SK-N-SH (cell line): Measurements from ENCODE around the gene SLC38A2. TPM values are rescaled to one million over a fixed set of nuclear protein-coding genes. Genes with fewer than 3 reads are reported as not detected.

ENCODE experiments used
- CTCF ChIA-PET: fragments of 300-600, 350-600 bp; formaldehyde crosslinking; extraction: SDS; loops from one replicate; lab custom pipeline; 2021; lab: Yijun Ruan, JAX
- POLR2A ChIA-PET: fragments of 350-600 bp; sonication (Branson Sonifier 250); formaldehyde crosslinking; extraction: SDS; loops from one replicate; lab custom pipeline; 2020; ENCODE audit warnings: antibody characterized with exemption, inconsistent platforms; lab: Yijun Ruan, JAX
- DNase-seq: peaks from one replicate; pipeline ENCODE4 v3.0.0; 2012
- H2AFZ ChIP-seq: fragments of 200-600 bp; sonication (generic); 2 replicates; pipeline ENCODE4 v1.8.1; 2016; ENCODE audit warnings: antibody characterized with exemption, mild to moderate bottlenecking, low read depth
- H3F3A ChIP-seq: fragments of 200-600 bp; sonication (generic); replicated peaks from 2 replicates; pipeline ENCODE3; 2016; ENCODE audit warnings: antibody characterized with exemption, mild to moderate bottlenecking; ENCODE audit not compliant: insufficient read depth
- H3K27ac ChIP-seq, 2 experiments: fragments of 200-500 bp in 1 of 2; fragments of 200-600 bp in 1 of 2; sonication (Bioruptor generic) in 1 of 2; sonication (generic), shearing (Covaris generic) in 1 of 2; 2 replicates each; pipeline versions ENCODE4 v1.5.1 to v1.6.1; 2014 to 2016; ENCODE audit warnings: low read depth in 2 of 2, inconsistent platforms in 1 of 2, low read length in 1 of 2, mild to moderate bottlenecking in 1 of 2, mixed read lengths in 1 of 2
- H3K27me3 ChIP-seq: fragments of 200-600 bp; sonication (generic), shearing (Covaris generic); 2 replicates; pipeline ENCODE4 v1.6.1; 2016; ENCODE audit warnings: mixed run types; ENCODE audit not compliant: insufficient read depth
- H3K36me3 ChIP-seq, 2 experiments: fragments of 200-500 bp in 1 of 2; fragments of 200-600 bp in 1 of 2; sonication (Bioruptor generic) in 1 of 2; sonication (generic) in 1 of 2; replicated peaks in 1 of 2; 2 replicates each; pipeline versions ENCODE3 to v1.5.1; 2014 to 2016; ENCODE audit warnings: low read length in 1 of 2, mild to moderate bottlenecking in 1 of 2; ENCODE audit not compliant: insufficient read depth in 2 of 2, control insufficient read depth in 1 of 2
- H3K4me1 ChIP-seq, 2 experiments: fragments of 200-500 bp in 1 of 2; fragments of 200-600 bp in 1 of 2; sonication (Bioruptor generic) in 1 of 2; sonication (generic), shearing (Covaris generic) in 1 of 2; 2 replicates each; pipeline versions ENCODE4 v1.5.1 to v1.6.1; 2014 to 2016; ENCODE audit warnings: low read depth in 1 of 2, low read length in 1 of 2, mixed run types in 1 of 2; ENCODE audit not compliant: insufficient read depth in 2 of 2, control insufficient read depth in 1 of 2
- H3K4me2 ChIP-seq: fragments of 200-600 bp; sonication (generic), shearing (Covaris generic); 2 replicates; pipeline ENCODE4 v1.6.1; 2017; ENCODE audit warnings: mixed run types
- H3K4me3 ChIP-seq, 2 experiments: fragments of 200-500 bp in 1 of 2; fragments of 200-600 bp in 1 of 2; sonication (Bioruptor generic) in 1 of 2; sonication (generic), shearing (Covaris generic) in 1 of 2; 2 replicates each; pipeline versions ENCODE4 v1.5.1 to v1.8.1; 2014 to 2016; ENCODE audit warnings: low read depth in 2 of 2, inconsistent platforms in 1 of 2, low read length in 1 of 2, mild to moderate bottlenecking in 1 of 2, mixed read lengths in 1 of 2, moderate library complexity in 1 of 2
- H3K79me2 ChIP-seq: fragments of 200-600 bp; sonication (generic); 2 replicates; pipeline ENCODE4 v1.8.1; 2017; ENCODE audit warnings: mild to moderate bottlenecking; ENCODE audit not compliant: insufficient read depth
- H3K9ac ChIP-seq: fragments of 200-600 bp; sonication (generic); 2 replicates; pipeline ENCODE4 v1.6.1; 2017; ENCODE audit warnings: mixed run types
- H3K9me2 ChIP-seq: fragments of 200-600 bp; sonication (generic); 2 replicates; pipeline ENCODE4 v1.6.1; 2017; ENCODE audit warnings: mixed run types
- H3K9me3 ChIP-seq: fragments of 200-600 bp; sonication (generic); 2 replicates; pipeline ENCODE4 v1.6.1; 2017; ENCODE audit warnings: mixed run types, mild to moderate bottlenecking, moderate library complexity
- H4K20me1 ChIP-seq: fragments of 200-600 bp; sonication (generic); 2 replicates; pipeline ENCODE4 v1.6.1; 2017; ENCODE audit warnings: mild to moderate bottlenecking, mixed run types; ENCODE audit not compliant: insufficient read depth
- FOSL2 ChIP-seq: IDR thresholded peaks from 2 replicates; pipeline ENCODE4 v1.4.0; 2012; ENCODE audit warnings: low read depth, mild to moderate bottlenecking, moderate library complexity, borderline replicate concordance
- FOXJ3 ChIP-seq: sonication (generic); formaldehyde crosslinking; IDR thresholded peaks from 2 replicates; pipeline ENCODE4 v1.5.1; 2020; ENCODE audit warnings: mild to moderate bottlenecking, missing genetic modification reagents
- JUND ChIP-seq: IDR thresholded peaks from 2 replicates; pipeline ENCODE4 v1.4.0; 2012
- MXI1 ChIP-seq: IDR thresholded peaks from 2 replicates; pipeline ENCODE4 v1.6.1; 2012; ENCODE audit warnings: mild to moderate bottlenecking, low read depth, low read length, improper control_type of control experiment
- NRF1 ChIP-seq: IDR thresholded peaks from 2 replicates; pipeline ENCODE4 v1.6.1; 2012; ENCODE audit warnings: low read depth, mild to moderate bottlenecking, low read length
- PBX3 ChIP-seq: IDR thresholded peaks from 2 replicates; pipeline ENCODE4; 2012
- POLR2AphosphoS5 ChIP-seq: IDR thresholded peaks from 2 replicates; pipeline ENCODE4 v1.6.1; 2012; ENCODE audit warnings: low read depth, low read length
- SIN3A ChIP-seq: IDR thresholded peaks from 2 replicates; pipeline ENCODE4 v1.6.1; 2012; ENCODE audit warnings: low read depth, mild to moderate bottlenecking, low read length, moderate library complexity, borderline replicate concordance
- USF2 ChIP-seq: fragments of 150-350 bp; IDR thresholded peaks from 2 replicates; pipeline ENCODE4 v1.6.1; 2017; ENCODE audit warnings: antibody characterized with exemption, low read length, low read depth, borderline replicate concordance
- WGBS: methylation state at CpG from one replicate; pipeline ENCODE4 v1.1.6; 2017; ENCODE audit warnings: low lambda C conversion rate; 5-methylcytosine and 5-hydroxymethylcytosine counted together
- polyA plus RNA-seq, 3 experiments: library from polyadenylated mRNA; depleted of rRNA; stranded (reverse); fragments of >200 nt; gene quantifications; 2 replicates each; pipeline ENCODE4 v1.2.3, GENCODE V29; 2012
- TF ChIP-seq, protein P1 (sequence below): IDR thresholded peaks from 2 replicates; pipeline ENCODE4 v1.4.0; 2012; ENCODE audit warnings: low read depth
- TF ChIP-seq, protein P2 (sequence below): fragments of 200-600 bp; sonication (generic); IDR thresholded peaks from 2 replicates; pipeline ENCODE4 v1.6.1; 2017; ENCODE audit warnings: antibody characterized with exemption, mild to moderate bottlenecking, moderate library complexity
- TF ChIP-seq, protein P3 (sequence below): IDR thresholded peaks from 2 replicates; pipeline ENCODE4 v1.4.0; 2012; ENCODE audit warnings: low read depth, borderline replicate concordance

Gene SLC38A2
- polyA plus RNA-seq, 1 of the 3 experiments (the other 2 are of a cell fraction), result 135 TPM

GRCh38 chr12:46382964-46383653 lies 10.5 kb upstream of the SLC38A2 start (continued):
- TF ChIP-seq SIN3A (peak; percentile 28; the same call in 1 of the 2 replicates), PBX3 (no peak; the same call in 1 of the 2 replicates), POLR2AphosphoS5 (peak; percentile 78), MXI1 (peak; percentile 49), USF2 (peak; percentile 68; the same call in 1 of the 2 replicates), NRF1 (peak; percentile 62), FOSL2 (peak; percentile 92)
- TF ChIP-seq, protein P1, sequence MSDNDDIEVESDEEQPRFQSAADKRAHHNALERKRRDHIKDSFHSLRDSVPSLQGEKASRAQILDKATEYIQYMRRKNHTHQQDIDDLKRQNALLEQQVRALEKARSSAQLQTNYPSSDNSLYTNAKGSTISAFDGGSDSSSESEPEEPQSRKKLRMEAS, result peak; percentile 25; the same call in 1 of the 2 replicates
- TF ChIP-seq, protein P2, sequence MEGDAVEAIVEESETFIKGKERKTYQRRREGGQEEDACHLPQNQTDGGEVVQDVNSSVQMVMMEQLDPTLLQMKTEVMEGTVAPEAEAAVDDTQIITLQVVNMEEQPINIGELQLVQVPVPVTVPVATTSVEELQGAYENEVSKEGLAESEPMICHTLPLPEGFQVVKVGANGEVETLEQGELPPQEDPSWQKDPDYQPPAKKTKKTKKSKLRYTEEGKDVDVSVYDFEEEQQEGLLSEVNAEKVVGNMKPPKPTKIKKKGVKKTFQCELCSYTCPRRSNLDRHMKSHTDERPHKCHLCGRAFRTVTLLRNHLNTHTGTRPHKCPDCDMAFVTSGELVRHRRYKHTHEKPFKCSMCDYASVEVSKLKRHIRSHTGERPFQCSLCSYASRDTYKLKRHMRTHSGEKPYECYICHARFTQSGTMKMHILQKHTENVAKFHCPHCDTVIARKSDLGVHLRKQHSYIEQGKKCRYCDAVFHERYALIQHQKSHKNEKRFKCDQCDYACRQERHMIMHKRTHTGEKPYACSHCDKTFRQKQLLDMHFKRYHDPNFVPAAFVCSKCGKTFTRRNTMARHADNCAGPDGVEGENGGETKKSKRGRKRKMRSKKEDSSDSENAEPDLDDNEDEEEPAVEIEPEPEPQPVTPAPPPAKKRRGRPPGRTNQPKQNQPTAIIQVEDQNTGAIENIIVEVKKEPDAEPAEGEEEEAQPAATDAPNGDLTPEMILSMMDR, result peak; percentile 35; the same call in 1 of the 2 replicates
- TF ChIP-seq, protein P3, sequence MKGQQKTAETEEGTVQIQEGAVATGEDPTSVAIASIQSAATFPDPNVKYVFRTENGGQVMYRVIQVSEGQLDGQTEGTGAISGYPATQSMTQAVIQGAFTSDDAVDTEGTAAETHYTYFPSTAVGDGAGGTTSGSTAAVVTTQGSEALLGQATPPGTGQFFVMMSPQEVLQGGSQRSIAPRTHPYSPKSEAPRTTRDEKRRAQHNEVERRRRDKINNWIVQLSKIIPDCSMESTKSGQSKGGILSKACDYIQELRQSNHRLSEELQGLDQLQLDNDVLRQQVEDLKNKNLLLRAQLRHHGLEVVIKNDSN, result peak; percentile 95

GRCh38 chr12:46382408-46382963 lies 9.9 kb upstream of the SLC38A2 start:
- peaks cover 39% of the 10 kb centered on the region for H3F3A ChIP-seq
- no peaks in the 10 kb centered on the region for H3K9me3 ChIP-seq
- peak overlapping the region; percentile 68 to 83 for H3K4me3 ChIP-seq
- H3K9ac ChIP-seq, result peak overlapping the region; percentile 99
- H3K79me2 ChIP-seq, result peaks cover 36% of the 10 kb centered on the region
- H4K20me1 ChIP-seq, result no peaks in the 10 kb centered on the region
- POLR2A ChIA-PET, result interaction anchor here (0.7 to 0.9 kb wide), 2 partner anchors 10 to 11 kb away, joined by 3 read pairs; no protein-coding TSS in a partner anchor
- H3K4me1 ChIP-seq, result peaks cover 12 to 36% of the 10 kb centered on the region in 2 experiments; a peak in 3 of 4 replicates
- H3K4me2 ChIP-seq, result peak overlapping the region; percentile 86
- no peaks in the 10 kb centered on the region for H3K36me3 ChIP-seq
- CTCF ChIA-PET, result interaction anchor here (0.6 to 0.9 kb wide), 2 partner anchors 11 to 28 kb away, joined by 3 to 4 read pairs; no protein-coding TSS in a partner anchor
- H3K27ac ChIP-seq, result peak overlapping the region; percentile 97
- no peaks in the 10 kb centered on the region for H3K9me2 ChIP-seq
- no peak for DNase-seq
- H2AFZ ChIP-seq, result no peak overlapping the region
- TF ChIP-seq JUND, result no peak
- 0 out of 2 replicates have a peak, but pooled peaks have one; percentile 33 for TF ChIP-seq FOXJ3
- 61% methylated on average over 16 of the region's 16 CpGs for WGBS
- no peaks in the 10 kb centered on the region for H3K27me3 ChIP-seq
